HG02981 (cell line): ENCODE measurements around the gene ZNF385B.
"Not testable (repeated sequence)": the region's sequence is repeated elsewhere in the genome, so short reads cannot be mapped to it uniquely, and the experiment has no call there.

ENCODE experiments used
- ATAC-seq: cut with Tn5 transposase; IDR thresholded peaks from one replicate; pipeline ENCODE4 v1.9.1; 2021; ENCODE audit warnings: mild to moderate bottlenecking, moderate library complexity; ENCODE audit not compliant: unreplicated experiment

ZNF385B gene

DNA sequence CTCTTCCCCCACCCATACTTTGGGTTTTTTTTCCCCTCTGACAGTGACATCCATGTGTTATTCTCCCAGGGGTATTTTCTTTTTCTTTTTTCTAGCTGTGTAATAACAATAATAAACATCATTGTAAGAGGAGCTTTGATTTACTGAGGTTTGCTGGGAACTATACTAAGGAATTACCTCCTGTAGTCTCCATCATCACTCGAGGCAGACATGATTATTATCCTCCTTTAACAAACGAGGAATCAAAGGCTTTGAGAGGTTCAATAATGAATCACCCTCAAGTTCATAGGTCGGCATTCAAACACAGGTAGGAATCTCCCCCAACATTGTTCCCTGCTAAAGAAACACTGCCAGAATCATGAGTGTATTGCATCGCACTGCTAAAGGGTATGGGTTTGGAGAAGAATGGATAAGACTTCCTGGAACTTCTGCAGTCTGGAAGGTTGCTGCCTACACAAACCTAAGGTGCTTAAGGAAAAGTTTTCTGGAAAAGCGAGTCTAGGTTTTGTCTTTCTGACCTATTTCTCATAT lies 336.5 kb downstream of the ZNF385B start:
- no peak for ATAC-seq

GRCh38 chr2:179521944-179522343 lies 339.5 kb downstream of the ZNF385B start:
- no peak for ATAC-seq

DNA sequence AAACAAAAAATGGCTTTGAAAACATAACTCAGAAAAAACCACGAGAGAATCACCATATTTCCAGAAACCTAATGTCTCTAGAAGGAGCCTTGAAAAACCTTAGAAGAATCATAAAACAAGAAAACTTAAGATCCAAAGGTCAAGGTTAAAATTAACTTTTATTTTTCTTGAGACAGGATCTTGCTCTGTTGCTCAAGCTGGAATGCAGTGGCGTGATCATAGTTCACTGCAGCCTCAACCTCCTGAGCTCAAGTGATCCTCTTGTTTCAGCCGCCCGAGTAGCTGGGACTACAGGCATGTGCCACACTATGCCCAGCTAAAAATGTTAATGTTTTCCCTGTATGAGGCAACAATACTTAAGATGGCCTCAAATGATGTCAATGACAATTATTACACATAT lies 342.6 kb downstream of the ZNF385B start:
- no peak for ATAC-seq

DNA sequence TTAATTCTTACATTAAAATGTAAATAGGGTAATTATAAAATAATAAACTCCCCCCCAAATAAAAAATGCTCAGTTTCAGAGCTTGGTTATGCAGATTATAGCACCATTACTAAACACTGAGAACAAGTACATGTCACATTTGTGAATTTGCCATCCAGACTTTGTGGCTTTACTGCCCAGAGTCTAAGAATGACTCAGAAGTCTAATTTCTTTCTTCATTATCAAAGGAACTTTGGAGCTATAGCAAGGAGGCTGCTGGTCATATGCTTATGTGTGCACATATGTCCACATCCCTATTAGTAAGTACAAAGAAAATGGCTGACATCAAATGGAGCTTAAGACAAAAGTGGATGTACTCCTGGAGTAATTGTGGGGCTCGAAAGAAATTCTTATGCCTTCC lies 348.2 kb downstream of the ZNF385B start:
- ATAC-seq = no peak

DNA sequence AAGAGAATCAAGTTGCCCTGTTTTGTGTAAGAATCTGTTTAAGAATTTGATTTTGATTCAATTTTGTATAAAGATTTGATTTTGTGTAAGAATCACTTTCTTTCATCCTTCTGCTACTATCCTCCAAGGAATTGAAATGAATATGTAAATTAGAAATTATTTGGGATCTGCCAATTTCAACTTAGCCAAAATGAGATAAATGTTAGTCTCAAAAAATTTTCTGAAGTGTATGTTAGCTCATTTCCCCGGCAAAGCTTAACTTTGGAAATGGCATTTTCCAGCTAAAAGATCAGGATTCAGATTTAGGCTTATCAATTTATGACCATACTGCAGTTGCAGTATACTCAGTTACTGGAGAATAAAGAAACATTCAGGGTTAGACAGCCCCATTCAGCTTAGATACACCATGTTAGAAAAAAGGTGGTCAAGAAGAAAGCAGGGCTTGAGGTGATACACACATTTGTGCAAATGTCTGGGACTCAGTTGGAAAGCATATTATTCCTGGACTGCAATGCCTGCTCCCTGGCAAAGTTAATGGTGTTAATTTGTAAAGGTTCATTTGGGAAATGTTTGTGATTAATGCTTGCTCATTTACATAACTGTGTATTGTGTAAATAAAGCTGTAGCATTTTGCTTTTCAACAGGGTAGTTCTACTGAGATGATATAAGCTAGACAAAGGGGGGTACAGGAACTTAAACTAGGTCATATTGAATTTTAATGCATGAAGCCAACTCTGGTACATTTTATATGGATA lies 349.0 kb downstream of the ZNF385B start:
- ATAC-seq = no peak

DNA sequence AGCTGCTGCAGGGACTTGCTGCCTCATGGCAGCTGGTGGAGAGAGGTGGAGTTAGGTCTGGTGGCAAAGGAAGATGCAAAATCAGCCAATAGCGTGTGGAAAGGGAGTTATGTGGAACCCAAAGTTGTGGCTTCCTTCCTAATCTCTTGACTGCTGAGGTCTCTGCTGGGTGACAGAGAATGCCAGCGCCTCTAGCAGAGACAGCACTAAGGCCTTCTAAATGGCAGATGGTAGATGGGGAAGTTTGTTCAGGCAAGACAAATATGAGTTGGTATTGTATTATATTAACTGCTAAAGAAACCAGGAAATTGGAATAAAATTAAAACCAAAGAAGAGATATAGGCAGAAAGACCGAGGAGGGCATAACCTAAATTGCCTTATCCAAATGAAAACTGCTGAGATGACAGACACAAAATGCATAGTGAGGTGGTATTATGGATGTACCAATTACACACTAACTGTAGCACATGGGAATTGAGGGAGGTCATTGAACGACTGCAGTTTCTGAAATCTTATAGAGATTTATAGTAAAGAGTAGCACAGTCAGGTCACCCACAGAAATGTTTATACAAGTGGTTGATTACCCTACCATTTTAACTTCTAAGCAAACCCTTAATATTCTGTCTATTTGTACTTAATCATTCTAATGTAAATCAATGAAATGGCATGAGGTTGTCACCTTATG lies 350.2 kb downstream of the ZNF385B start:
- no peak for ATAC-seq

DNA sequence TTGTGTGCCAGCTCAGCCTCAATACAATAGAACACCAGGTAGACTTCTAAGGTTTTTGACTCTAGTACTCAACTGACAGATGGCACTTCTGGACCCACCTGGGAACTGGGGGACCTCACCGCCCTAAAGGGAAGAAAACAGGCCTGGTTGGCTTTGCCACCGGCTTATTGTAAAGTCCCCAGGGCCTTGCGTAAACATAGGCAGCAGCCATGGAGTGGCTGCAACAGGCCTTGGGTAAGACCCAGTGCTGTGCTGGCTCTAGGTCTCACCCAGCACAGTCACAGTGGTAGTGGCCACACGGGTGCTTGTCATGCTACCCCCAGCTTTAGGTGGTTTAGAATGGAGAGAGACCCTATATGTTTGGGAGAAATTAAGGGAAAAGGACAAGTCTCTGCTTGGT lies 366.1 kb downstream of the ZNF385B start:
- ATAC-seq = no peak

GRCh38 chr2:179488563-179488962 lies 372.8 kb downstream of the ZNF385B start:
- no peak for ATAC-seq

GRCh38 chr2:179487010-179487731 lies 374.2 kb downstream of the ZNF385B start:
- no peak for ATAC-seq

GRCh38 chr2:179483131-179483530 lies 378.3 kb downstream of the ZNF385B start:
- ATAC-seq = no peak

DNA sequence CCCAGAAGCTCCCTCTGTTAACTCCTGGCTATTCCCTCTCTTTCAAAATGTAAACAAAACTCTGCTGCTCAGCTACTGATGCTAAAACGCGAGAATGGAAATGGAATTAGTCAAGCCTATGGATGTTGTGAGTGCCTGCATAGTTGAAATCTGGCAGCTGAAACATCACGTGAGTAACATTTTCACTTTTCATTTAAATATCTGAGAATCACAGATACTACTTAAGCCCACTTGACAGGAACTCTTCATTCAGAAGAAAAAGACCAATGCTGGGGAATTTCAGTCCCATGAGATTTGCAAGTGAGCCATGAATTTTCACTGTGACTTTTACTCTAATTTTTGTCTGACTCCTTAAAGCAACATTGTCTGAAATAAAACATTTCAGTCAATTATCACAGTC lies 381.5 kb downstream of the ZNF385B start:
- ATAC-seq = no peak

GRCh38 chr2:179478771-179479170 lies 382.6 kb downstream of the ZNF385B start:
- no peak for ATAC-seq

- no peak for ATAC-seq
These were observed 390.4 kb downstream of the ZNF385B start for GRCh38 chr2:179470992-179471391.

DNA sequence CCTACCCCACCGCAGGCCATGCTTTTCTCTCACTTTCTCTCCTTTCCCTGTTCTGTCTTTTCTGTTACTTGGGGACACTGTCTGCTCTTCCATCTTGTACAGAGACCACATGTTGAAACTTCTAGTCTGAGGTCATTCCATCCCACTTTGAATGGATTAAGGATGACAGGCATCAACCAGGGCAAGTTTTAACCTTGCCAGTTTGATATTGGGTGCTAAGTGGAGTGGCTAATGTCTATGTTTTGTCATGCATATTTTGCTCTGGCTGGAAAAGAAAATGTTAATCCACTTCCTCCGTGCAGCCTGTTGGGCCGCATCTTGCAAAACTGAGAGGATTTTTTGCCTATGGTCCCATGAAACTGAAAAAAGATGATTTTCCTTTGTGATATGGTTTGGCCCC lies 391.3 kb downstream of the ZNF385B start:
- no peak for ATAC-seq

DNA sequence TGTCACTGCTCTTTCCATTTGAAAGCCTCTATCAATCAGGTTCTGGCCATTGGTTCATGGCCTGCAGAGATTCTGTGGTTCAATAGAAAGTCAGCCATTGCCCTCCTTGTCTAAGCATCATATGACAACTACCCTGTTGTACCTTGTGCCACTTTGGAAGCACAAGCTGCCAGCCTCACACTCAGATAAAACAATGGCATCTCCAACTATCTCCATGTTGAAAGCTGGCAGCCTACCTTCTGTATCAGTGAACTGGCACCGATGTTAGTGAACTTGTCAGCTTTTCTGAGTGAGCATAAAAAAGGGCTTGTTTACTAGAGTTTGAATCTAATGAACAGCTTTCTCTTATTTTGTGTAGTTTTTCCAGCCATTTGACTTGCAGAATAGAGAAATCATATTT lies 393.5 kb downstream of the ZNF385B start:
- no peak for ATAC-seq

- ATAC-seq = no peak
These were observed 394.3 kb downstream of the ZNF385B start for GRCh38 chr2:179467111-179467510.

DNA sequence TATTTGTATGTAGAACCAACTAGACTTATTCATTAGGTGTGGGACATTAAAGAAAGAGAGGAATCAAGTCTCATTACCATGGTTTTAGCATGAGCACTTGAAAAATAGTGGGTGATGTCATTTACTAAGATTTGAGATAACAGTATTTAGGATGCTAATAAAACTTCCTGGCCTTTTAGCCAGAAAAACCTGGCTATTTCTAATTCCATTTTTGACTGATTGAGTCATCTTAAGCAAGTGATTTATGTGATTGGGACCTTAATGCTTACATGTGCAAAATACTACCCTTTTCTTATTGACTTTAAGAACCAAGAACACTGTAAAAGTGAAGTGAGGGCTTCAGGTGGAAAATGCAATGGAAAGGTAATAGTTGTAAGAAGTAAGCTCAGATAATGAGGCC lies 400.0 kb downstream of the ZNF385B start:
- no peak for ATAC-seq

DNA sequence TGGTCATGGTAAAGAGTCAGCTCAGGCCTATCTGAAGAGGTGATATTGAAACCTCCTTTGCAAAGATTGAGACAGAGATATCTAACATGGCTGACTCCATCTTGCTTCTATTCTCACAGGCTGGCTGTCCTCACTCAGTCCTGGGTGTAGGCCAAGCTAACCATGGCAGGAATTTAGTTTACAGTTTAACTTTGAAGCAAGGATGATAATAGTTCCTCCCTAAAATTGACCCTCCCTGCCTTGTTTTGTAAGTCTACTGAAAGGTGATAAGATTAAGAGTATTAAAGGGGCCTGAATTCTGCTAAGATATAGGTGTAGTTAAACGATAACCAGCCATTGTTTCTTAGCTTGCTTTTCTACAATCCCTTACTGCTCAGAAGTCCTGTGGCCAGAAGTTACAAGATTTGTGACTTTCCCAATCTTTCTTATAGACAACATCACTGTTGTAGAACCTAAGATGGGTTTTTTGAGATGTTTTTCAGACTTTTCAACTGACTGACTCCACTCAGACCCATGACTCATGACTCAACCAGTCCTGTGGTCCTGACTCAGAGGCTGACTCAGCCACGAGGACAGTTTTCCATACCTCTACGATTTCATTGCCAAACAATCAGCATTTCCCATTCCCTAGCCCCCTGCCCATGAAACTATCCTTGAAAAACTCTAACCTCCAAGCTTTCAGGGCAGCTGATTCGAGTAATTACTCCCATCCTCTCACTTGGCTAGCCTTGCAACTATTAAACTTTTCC lies 401.1 kb downstream of the ZNF385B start:
- no peak for ATAC-seq

DNA sequence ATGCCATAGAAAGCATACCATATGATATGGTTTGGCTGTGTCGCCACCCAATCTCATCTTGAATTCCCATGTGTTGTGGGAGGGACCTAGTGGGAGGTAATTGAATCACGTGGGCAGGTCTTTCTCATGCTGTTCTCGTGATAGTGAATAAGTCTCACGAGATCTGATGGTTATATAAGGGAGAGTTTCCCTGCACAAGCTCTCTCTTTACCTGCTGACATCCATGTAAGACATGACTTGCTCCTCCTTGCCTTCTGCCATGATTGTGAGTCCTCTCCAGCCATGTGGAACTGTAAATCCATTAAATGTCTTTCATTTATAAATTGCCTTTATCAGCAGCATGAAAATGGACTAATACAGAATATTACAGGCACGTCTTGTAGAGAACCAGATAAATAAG lies 403.3 kb downstream of the ZNF385B start:
- ATAC-seq = not testable (repeated sequence)

DNA sequence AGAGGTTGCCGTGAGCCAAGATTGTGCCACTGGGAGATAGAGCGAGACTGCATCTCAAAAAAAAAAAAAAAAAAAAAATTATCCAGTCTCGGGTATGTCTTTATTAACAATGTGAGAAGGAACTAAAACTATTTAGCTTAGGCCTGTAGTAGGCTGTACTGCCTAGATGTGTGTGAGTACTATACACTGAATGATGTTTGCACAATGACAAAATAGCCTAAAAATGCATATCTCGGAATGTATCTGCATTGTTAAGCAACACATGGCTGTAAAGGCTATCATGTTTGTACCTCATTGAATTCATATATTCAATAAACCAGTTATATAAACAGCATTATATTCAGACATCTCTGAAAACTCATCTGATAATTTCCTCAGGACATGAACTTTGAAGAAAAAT lies 405.6 kb downstream of the ZNF385B start:
- no peak for ATAC-seq

GRCh38 chr2:179455172-179455524 lies 406.3 kb downstream of the ZNF385B start:
- ATAC-seq = no peak
